HG03095 (cell line): ENCODE results near the gene SYNE3.

Source experiments
- ATAC-seq: cut with Tn5 transposase; IDR thresholded peaks from one replicate; pipeline ENCODE4 v1.9.1; 2021; ENCODE audit warnings: moderate library complexity; ENCODE audit not compliant: unreplicated experiment

SYNE3 gene, protein sequence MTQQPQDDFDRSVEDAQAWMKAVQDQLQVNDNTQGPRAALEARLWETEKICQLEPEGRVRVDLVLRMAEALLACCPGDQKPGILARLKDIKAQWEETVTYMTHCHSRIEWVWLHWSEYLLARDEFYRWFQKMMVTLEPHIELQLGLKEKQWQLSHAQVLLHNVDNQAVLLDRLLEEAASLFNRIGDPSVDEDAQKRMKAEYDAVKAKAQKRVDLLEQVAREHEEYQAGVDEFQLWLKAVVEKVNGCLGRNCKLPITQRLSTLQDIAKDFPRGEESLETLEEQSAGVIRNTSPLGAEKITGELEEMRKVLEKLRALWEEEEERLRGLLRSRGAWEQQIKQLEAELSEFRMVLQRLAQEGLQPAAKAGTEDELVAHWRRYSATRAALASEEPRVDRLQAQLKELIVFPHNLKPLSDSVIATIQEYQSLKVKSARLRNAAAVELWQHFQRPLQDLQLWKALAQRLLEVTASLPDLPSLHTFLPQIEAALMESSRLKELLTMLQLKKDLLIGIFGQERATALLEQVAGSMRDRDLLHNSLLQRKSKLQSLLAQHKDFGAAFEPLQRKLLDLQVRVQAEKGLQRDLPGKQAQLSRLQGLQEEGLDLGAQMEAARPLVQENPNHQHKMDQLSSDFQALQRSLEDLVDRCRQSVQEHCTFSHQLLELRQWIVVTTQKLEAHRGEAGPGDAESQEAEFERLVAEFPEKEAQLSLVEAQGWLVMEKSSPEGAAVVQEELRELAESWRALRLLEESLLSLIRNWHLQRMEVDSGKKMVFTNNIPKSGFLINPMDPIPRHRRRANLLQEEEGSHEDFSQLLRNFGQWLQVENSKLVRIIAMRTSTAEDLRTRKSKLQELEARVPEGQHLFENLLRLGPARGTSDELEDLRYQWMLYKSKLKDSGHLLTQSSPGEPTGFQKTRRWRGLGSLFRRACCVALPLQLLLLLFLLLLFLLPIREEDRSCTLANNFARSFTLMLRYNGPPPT

DNA sequence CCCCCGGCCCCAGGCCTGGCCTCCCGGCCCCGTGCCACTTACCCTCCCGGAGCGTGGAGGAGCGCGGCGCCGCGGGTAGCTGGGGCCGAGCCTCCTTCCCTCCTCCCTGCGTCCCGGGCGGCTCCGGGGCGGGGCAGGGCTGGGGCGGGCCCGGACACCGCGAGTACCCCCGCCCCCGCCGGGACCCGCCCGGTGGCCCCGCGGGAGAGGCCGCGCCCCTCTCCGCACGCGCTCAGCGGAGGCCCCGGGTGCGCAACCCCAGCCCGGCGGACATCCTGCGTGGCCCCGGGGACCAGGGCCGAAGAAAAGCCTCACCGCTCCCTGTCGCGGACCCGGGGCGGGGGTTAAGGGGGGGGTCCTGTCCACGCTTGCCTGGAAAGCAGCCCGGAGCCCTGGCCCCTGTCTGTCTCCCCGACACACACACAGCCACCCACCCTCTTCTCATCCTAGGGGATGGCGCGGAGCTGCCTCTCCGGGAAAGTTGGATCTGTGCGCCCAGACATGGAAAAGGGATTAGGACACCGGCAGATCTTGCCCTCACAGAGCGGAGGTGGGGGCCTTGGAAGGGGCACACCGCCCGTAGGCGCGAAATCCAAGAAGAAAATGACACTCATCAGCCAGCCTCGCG is at the start of gene SYNE3:
Gene SYNE3 (minus strand): TSS at position 97 of the 628 bp plus-strand sequence. CDS start 40,829 bp downstream, outside the sequence.
- ATAC-seq: peak; percentile 38

DNA sequence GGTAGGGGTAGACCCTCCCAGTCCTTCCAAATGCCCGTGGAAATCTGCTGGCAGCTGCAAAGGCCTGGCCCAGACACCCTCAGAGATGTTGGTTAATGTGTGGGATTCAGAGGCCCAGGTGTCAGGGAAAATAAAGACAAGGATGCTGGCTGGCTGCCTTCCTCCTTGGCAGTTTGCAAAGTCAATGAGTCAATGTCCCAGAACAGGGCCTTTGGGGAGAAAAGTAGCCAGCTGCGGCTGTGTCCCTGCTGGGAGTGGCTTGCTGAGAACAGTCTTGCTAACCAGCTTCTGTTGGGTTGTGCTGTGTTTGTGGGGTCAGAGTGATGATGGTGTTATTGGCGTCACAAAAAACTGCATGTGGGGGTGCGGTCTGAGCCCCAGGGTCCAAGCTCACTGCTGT is 47.6 kb upstream of the SYNE3 start:
- no peak for ATAC-seq

DNA sequence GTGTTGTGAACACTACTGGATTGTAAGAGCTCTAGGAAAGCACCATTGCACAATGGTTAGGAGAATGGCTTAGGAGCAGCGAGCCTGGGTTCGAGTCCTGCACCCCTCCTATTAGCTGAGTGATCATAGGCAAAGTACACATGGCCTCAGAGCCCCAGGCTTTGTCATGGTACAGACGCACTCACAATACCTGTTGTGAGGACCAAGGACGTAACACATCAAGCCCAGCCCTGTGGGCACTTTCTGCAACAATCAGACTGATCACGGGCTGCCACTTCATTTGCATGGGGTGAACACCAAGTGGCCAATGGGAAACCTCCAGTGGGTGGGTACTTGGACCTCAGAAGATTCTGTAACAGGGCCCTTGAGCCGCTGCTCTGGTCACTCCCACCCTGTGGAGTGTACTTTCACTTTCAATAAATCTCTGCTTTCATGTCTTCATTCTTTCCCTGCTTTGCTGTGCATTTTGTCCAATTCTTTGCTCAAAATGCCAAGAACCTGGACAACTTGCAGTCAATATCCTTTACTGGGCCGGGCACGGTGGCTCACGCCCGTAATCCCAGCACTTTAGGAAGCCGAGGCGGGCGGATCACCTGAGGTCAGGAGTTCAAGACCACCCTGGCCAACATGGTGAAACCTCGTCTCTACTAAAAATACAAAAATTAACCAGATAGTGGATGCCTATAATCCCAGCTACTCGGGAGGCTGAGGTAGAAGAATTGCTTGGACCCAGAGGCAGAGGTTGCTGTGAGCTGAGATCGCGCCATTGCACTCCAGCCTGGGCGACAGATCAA is 46.6 kb upstream of the SYNE3 start:
- ATAC-seq: no peak

DNA sequence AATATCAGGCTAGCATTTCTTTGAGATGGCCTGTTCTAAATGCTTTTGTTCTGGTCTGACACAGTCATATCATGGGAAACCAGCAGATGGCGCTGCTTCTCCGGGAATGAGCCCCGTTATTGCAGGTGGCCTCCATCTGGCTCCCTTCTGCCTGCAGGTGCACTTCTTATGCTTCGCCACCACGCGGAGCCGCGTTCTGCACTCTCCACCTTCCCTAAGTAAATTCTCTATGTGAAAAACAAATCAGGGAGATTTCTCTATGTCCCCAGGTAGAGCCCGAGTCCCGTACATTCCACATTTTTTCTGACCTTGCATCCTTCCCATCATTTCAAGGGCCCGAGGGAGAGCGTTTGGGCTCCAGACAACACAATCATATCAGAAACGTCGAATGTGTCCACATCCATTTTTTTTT is 44.6 kb upstream of the SYNE3 start:
- peak; percentile 81 for ATAC-seq

DNA sequence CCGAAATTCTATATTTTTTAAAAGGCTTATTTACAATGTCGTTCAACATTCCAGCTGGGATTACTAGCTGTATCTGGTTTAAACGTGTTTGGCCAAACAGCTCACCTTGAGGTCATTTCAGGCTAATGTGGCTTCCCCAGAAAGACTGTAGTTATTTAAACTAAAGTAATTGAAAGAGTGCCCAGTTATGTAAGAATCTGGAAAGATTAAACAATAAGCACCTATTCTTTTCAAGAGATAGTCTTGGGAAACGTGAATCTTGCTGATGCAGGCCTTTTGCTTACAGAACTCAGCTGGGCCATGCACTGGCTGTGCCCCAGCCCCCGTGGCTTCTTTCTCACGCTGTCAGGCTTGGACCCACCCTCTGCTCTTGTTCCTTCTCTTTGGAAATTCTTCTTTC is 42.8 kb upstream of the SYNE3 start:
- no peak for ATAC-seq

DNA sequence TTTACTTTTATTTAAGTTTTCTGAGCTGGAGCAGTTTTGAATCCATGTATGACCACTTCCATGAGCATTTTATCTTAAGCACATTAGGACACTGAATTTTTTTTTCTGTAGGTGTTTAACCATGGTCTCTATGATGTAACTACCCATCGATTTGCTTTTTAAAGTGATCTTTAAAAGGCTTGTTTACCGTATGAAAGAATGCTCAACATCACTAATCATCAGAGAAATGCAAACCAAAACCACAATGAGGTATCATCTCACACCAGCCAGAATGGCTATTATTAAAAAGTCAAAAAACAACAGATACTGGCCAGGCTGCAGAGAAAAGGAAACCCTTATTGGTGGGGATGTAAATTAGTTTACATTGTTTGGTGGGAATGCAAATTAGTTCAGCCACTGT is 41.4 kb upstream of the SYNE3 start:
- no peak for ATAC-seq

DNA sequence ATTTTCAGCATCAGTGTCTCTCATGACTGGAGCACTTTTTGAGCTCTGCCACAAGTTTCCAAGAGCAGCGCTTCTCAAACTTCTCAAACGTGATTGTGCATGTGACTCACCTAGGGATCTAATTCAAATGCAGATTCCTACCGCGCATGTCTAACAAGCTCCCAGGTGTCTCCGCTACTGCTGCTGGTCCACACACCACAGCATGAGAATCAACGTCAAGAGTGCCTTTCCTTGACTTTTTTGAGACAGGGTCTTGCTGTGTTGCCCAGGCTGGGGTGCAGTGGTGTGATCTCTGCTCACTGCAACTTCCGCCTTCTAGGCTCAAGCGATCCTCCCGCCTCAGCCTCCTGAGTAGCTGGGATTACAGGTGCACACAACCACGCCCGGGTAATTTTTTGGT is 40.8 kb upstream of the SYNE3 start:
- no peak for ATAC-seq

DNA sequence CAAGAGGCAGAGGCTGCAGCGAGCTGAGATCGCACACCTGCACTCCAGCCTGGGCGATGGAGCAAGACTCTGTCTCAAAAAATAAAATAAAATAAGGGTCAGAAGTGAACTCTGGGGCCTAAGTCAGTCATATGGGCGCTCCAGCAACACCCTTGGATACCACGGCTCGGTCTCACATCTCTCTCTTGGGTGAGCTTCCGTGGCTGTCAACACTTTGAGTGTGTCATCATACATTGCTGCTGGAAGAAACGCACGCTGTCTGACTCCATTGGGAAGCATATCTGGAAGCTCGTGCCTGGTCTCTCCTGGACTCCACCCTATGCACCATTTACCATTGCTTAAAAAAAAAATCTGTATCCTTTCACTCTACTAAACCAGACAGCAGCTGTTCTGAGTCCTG is 38.6 kb upstream of the SYNE3 start:
- no peak for ATAC-seq

DNA sequence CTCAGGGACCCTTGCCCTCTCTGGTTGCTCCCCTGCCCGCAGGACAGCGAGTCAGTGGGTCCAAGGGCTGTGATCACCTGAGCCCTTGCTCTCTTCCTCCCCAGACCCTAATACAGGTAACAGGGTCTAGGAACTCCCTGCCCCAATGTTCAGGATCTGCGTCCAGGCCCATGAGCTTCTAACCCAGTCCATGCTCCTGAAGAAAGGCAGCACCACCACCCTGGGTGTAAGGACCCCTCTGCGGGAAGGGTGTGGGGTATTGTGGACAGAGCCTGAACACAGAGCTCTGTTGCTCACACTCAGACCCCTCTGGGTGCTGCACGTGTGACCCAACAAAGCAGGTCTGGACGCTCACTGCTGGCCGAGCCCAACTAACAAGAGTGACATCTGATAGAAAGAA is 36.7 kb upstream of the SYNE3 start:
- no peak for ATAC-seq

DNA sequence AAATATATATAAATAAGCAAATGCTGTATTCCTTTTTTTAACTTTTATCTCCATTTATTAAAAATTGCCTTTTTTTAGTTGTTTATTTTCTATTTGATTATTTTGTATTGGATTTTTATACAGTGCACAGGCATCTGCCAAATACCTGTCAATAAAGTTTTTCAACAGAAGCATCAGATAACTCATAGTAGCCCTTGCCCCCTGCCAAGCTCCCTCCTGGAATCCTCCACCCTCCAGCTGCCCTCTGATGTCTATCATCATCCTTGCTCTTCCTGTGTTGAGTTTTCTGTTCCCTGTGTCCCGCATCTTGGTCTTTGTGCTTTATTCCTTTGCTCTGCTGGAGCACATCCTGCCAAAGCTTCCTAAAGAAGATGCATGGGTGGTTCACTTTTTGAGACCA is 35.0 kb upstream of the SYNE3 start:
- no peak for ATAC-seq

DNA sequence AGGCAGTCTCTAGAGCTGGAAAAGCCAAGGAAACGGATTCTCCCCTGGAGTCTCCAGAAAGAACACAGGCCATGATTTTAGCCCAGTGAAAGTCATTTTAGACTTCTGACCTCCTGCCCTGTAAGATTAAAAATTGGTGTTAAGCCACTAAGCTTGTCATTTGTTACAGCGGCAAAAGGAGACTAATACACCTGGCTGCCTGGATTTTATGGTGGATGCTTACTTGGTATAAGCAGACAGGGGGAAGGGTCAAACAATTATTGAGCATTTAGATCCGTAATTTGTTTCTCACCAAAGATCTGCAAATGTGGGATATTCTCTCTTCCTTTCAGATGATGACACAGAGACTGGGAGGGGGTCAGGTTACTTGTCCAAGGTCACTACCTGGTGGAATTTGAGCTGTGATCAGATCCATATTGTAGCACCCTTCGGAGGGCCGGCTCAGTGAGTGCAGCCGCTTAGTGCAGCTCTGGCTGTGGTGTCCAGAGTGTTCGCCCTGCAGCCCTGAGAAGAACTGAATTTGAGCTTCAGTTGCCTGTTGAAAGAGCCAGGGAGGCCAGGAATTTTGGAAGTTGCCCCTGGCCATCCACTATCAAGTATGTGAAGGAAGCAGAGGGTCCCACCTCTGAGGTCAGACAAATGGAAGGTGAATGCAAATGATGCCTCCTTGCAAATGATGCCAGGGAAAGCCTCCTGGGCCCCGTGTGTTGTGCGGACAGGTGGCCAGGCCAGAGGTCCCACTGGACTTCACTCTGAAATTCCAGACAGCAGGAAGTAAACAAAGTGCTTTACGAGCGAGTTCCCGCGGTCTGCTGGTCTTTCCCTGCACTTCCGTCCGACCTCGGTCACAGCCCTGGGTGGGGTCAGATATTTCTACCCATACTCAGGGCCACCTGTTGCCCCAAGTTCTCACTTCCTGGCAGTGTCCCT is 33.5 kb upstream of the SYNE3 start:
- no peak for ATAC-seq

DNA sequence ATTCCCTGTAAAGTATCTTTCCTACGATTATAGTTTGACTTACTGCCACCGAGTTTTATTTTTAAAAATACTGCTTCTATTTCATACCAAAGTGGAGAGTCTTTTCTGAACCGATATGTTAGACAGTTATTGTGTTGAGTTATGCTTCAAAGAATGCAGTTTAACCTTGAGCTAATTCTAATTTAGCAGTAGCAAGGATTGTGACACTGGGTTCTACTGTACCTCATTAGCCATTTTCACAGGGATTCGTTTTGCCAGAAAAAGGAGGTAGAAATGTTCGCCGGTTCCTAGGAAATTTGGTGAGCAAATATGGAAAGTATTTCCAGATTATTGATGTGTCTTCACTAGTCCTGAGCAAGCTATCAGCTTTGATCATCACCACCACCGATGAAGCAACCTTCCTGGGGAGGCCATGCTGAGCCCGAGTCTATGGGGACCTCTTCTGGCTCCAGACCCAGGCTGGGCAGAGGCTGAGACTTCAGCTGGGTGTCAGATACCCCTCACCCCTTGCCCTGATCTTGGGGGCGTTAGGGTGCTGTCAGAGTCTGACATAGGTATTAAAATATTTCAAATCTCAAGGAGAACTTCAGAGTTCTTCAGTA is 32.0 kb upstream of the SYNE3 start:
- ATAC-seq: no peak

DNA sequence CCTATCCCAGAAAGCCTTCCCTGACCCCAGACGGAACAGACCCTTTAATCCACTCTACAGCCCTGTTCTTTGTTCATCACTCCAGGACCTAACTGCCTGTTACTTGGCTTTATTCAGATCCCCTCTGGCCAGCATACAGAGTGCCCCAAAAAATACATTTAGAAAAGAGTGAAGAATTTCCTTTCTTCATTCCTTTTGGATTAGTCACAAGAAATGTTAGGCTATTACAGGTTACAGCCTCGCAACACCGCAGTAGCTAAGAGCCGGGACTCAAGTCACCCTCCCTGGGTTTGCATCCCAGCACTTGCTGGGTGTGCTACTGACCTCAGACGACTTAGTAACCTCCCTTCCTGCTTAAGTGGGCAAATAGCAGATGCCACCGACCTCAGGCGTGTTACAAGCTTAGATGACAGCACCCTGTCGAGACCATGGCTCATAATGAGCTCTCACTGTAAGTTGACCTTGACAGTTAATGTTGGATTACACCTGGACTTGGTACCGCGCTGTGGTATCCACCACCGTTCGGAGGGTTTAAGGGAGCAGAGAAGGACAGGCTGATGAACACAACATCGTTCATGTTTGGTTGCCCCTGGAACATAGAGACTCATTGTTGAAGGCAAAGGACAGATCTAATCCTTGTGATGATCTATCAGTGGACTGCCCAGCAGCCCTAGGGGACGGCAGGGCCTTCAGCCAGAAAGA is 31.3 kb upstream of the SYNE3 start:
- ATAC-seq: no peak

DNA sequence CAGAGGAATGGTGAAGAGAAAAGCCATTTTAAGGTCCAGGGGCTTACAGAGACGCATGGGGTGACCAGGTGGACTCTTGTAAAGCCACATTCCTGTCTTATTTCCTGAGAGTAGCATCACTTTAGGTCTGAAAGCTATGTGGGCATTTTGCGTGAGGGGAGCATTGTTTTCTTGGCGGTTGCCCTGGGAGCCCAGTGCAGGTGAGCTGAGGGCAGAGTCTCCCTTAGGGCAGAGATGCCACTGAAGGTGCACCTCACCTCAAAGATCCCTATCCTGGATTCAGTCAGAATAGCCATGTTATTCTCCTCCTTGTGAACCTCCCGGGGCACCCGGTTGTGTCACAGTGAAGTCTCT is 30.8 kb upstream of the SYNE3 start:
- no peak for ATAC-seq

DNA sequence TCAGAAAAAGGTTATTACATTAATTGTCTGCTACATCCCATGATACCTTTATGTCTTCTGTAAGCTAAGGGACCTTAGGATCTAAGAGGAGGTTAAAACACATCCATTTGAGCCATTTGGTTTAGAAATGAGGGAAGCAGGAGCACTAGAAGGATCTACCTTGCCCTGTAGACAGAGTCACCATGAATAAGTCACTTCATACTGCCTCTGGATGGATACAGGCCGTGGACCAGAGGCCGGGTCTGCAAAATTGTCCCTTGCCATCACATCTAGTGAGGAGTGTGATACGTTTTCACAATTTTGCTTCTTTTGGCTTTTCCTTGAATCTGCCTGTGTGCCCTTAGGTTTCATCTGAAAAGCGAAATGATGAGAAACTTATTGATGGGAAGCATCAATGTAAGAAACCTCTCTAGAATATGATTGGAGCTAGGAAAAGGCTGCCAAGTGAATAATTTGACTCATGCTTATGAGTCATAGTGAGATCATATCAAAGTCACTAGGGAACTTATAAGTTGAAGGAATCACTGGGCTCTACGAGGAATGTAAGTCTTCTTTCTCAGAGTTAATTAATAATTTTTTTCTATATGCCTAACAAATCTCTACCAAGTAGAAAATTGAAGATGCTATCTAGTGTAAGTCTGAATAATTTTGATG is 29.2 kb upstream of the SYNE3 start:
- no peak for ATAC-seq

DNA sequence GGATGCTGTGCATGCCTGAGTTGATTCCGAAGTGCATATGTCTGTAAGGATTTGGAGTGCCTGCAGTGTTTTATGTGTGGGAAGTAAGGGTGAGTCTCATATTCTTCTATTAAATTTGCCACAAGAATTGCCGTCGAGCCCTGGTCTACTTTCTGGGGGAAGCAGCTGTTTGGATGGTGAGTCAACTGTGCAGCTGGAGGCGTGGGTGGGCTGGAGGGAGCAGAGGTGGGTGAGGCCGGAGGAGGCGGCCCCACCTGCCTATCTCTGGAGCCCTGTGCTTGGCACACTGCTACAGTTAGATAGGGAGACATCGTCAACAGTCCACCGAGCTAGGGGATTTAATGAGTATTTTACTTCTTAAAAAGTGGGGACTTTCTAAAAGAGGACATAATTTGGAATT is 28.1 kb upstream of the SYNE3 start:
- ATAC-seq: no peak

DNA sequence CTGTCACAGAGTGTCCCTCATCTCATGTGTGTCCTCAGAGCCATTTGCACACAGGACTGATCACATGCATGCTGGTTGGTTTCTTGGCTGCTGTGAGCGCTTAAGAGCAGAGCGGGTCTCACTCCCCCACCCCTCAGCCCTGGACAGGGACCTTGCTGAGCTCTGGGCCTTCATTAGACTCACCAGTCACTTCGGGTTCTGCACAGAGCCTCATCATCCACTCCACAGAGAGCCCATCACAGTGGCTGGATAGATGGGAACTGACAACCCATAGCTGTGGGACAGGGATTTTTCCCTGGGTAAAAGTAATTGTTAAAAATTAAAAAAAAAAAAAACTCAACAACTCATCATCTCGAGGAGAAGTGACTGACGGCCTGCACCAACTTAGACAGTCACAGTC is 26.6 kb upstream of the SYNE3 start:
- ATAC-seq: no peak
